ENCODE data around the gene DAB2IP.
"Not testable (repeated sequence)": the region's sequence is repeated elsewhere in the genome, so short reads cannot be mapped to it uniquely, and the experiment has no call there.

DAB2IP gene

DNA sequence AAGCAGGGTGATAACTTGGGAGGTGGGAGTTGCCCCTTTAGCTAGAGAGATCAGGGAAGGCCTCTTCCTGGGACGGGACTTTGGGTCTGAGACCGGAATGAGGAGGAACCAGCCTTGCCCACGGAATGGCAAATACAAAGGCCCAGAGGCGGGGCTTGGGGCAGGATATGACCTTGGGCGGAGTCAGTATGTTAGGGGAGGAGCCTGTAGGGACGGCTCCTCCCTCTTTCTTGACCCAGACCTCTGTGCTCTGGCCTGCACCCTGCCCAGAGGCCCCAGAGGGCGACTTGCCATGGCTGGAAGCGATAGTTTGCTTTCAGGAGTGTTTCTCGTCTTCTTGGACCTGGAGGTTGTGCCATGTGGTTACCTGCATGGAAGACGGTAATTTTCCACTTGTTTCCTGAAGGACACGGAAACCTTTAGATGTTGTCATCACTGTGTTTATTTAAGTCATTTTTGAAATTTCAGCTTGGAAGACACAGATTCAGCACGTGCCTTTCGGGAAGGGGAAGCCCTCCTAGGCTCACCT, 85.6 kb downstream of the DAB2IP start:
- no peak overlapping the region for H3K4me3 Mint-ChIP-seq
- H3K27me3 Mint-ChIP-seq, result peaks cover 20% of the 10 kb centered on the region
- DNase-seq (ENCODE audit: low spot score in 2 of 2) (no peak), ATAC-seq (replicated peaks; ENCODE audit: extremely low read depth, poor library complexity, severe bottlenecking) (no peak)
- H3K9me3 Mint-ChIP-seq, result no peaks in the 10 kb centered on the region
- H3K36me3 Mint-ChIP-seq (ENCODE audit: insufficient read depth), result no peaks in the 10 kb centered on the region
- H3K27ac Mint-ChIP-seq (ENCODE audit: low read depth), result no peak overlapping the region
- H3K4me1 Mint-ChIP-seq, result peaks cover 34% of the 10 kb centered on the region

DNA sequence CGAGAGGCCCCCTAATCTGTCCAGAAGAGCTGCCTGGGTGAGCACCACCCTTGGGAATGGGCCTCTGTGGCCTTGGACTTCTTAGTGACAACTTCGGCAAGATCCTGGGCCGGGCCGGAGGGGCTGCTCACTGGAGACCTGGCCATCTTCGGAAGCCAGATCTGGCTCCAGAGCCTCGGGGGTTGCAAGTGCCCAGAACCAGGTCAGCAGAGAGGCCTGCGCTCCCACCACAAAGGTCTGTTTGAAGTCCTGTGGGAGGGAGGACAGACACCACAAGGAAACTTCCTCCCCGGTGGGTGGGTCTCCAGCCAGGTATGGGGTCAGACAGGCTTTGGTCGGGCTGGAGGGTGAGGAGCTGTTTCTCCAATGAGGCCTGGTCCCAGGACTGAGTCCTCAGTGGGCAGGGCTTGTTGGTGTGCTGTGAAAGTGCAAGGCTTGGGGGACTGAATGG, 86.1 kb downstream of the DAB2IP start:
- no peak for DNase-seq (ENCODE audit: low spot score in 2 of 2)
- peaks cover 29% of the 10 kb centered on the region for H3K4me1 Mint-ChIP-seq
- H3K36me3 Mint-ChIP-seq (ENCODE audit: insufficient read depth), result no peaks in the 10 kb centered on the region
- no peak for ATAC-seq (replicated peaks; ENCODE audit: extremely low read depth, poor library complexity, severe bottlenecking)
- peaks cover 20% of the 10 kb centered on the region for H3K27me3 Mint-ChIP-seq
- H3K4me3 Mint-ChIP-seq, result no peak overlapping the region
- no peaks in the 10 kb centered on the region for H3K9me3 Mint-ChIP-seq
- no peak overlapping the region for H3K27ac Mint-ChIP-seq (ENCODE audit: low read depth)

DNA sequence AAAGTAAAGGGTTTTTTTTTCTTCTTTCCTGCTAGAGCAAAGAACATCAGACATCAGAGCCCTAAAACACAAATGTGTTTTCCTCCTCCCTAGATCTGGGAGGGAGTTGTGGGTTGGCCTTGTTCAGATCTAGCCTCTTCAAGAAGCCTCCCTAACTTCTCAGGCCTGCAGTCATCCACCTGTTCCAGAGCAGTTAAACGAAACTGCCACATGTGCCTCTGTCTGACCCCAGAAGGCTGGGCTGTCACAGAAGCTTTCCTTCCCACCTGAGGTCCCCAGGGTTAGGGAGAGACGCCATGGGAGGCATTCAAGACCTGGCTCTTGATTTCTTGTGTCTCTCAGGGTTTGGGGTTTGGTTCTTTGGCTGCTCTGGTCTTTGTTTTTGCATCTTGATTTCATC, 87.0 kb downstream of the DAB2IP start:
- DNase-seq (ENCODE audit: low spot score in 2 of 2) (no peak), ATAC-seq (replicated peaks; ENCODE audit: extremely low read depth, poor library complexity, severe bottlenecking) (no peak)
- Mint-ChIP-seq H3K36me3 (ENCODE audit: insufficient read depth) (peaks cover 2% of the 10 kb centered on the region), H3K27ac (ENCODE audit: low read depth) (no peak overlapping the region), H3K4me1 (peaks cover 20% of the 10 kb centered on the region), H3K4me3 (no peak overlapping the region), H3K9me3 (no peaks in the 10 kb centered on the region), H3K27me3 (peaks cover 20% of the 10 kb centered on the region)

DNA sequence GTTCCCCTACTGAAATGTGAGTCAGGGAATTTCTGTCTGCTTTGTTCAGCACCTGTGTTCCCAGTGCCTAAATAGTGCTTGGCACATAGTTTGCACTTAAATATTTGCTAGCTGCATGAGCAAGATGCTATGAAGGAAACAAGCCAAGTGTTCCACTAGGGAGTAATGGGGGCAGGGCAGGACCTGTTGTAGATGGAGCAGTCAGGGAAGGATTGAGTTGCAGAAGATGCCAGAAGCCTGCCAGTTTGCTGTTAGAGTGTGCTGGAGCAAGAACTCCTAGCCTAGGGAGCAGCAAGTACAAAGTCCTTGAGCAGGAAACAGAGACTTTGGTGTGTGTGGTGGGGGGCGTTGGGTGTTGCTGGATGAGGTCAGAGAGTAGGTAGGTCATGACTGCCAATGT, 87.5 kb downstream of the DAB2IP start:
- no peaks in the 10 kb centered on the region for H3K9me3 Mint-ChIP-seq
- no peak overlapping the region for H3K27ac Mint-ChIP-seq (ENCODE audit: low read depth)
- DNase-seq (ENCODE audit: low spot score in 2 of 2) (no peak), ATAC-seq (replicated peaks; ENCODE audit: extremely low read depth, poor library complexity, severe bottlenecking) (no peak)
- H3K4me1 Mint-ChIP-seq, result peaks cover 17% of the 10 kb centered on the region
- H3K4me3 Mint-ChIP-seq, result no peak overlapping the region
- H3K36me3 Mint-ChIP-seq (ENCODE audit: insufficient read depth), result peaks cover 2% of the 10 kb centered on the region
- peaks cover 20% of the 10 kb centered on the region for H3K27me3 Mint-ChIP-seq

DNA sequence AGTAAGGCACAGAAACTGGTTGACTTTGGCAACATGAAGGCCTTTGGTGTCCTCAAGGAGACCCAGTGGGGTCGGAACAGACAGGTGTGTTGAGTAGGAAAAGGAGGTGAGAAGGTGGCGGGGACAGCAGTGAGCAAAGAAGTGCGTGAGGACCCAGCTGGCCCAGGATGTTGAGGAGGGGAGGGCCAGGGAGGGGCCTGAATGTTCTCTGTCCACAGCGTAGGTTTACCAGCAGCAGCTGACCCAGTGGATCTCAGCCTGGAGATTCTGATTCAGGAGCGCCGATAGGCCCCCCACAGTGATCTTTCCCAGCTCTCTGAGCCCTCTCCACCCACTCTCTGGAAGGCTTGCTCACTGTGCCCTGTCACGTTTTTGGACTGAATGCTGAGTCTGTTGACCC, 88.5 kb downstream of the DAB2IP start:
- peaks cover 2% of the 10 kb centered on the region for H3K36me3 Mint-ChIP-seq (ENCODE audit: insufficient read depth)

DNA sequence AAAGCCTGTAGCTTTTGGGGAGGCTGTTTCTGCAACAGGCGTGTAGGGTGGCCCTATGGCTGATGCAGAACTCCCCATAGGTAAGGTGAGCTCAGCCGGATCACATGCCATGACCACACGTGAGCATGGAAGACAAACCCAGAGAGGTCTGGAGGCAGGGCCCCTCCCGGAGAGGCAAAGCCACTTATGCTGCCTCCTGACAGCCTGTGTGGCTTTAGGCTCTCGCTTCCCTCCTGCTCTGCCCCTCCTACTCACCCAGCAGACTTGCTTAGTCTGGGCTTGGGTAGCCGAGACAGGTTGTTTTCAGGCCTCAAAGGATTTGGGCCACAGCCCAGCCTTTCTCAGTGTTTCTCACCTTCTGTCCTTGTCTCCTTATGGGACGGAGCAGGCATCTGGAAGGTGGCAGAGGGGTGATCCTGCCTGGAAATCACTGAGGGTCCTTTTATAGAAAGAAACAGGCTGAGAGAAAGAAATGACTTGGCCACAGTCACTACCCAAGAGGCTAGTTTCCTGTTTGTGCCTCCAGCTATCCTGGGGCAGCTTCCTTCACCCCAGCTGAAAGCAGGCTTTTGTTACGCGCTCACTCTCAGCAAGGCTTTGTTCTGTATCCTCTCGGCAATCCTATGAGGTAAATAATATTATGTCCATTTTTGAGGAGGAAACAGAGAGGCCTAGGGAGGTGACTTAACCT, 89.9 kb downstream of the DAB2IP start:
- DNase-seq (ENCODE audit: low spot score in 2 of 2) (no peak), ATAC-seq (replicated peaks; ENCODE audit: extremely low read depth, poor library complexity, severe bottlenecking) (no peak)
- Mint-ChIP-seq H3K27me3 (peaks cover under 1% of the 10 kb centered on the region), H3K4me1 (peaks cover 7% of the 10 kb centered on the region), H3K4me3 (no peak overlapping the region), H3K36me3 (ENCODE audit: insufficient read depth) (peaks cover 2% of the 10 kb centered on the region), H3K9me3 (no peaks in the 10 kb centered on the region), H3K27ac (ENCODE audit: low read depth) (no peak overlapping the region)

More for the DNA sequence above, 88.5 kb downstream of the DAB2IP start:
- Mint-ChIP-seq H3K9me3 (no peaks in the 10 kb centered on the region), H3K4me1 (peaks cover 10% of the 10 kb centered on the region), H3K27ac (ENCODE audit: low read depth) (no peak overlapping the region), H3K27me3 (peaks cover 14% of the 10 kb centered on the region), H3K4me3 (no peak overlapping the region)
- DNase-seq (ENCODE audit: low spot score in 2 of 2), result no peak
- ATAC-seq (replicated peaks; ENCODE audit: extremely low read depth, poor library complexity, severe bottlenecking), result no peak

DNA sequence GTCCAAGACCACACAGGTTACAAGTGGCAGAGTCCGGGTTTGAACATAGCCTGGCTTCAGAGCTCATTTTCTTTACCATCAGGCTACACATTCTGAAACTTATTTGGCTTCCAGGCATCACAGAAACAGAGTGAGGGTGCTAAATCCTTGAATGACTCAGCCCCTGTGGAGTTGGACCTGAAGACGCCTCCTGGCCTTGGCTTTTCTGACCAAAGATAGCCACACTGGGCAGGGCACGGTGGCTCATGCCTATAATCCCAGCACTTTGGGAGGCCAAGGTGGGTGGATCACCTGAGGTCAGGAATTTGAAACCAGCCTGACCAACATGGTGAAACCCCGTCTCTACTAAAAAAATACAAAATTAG, 90.5 kb downstream of the DAB2IP start:
- DNase-seq (ENCODE audit: low spot score in 2 of 2); H3K36me3 Mint-ChIP-seq (ENCODE audit: insufficient read depth); H3K9me3 Mint-ChIP-seq; ATAC-seq (replicated peaks; ENCODE audit: extremely low read depth, poor library complexity, severe bottlenecking); H3K27ac Mint-ChIP-seq (ENCODE audit: low read depth); H3K4me3 Mint-ChIP-seq; H3K27me3 Mint-ChIP-seq: not testable (repeated sequence)
- H3K4me1 Mint-ChIP-seq, result peaks cover 13% of the 10 kb centered on the region

DNA sequence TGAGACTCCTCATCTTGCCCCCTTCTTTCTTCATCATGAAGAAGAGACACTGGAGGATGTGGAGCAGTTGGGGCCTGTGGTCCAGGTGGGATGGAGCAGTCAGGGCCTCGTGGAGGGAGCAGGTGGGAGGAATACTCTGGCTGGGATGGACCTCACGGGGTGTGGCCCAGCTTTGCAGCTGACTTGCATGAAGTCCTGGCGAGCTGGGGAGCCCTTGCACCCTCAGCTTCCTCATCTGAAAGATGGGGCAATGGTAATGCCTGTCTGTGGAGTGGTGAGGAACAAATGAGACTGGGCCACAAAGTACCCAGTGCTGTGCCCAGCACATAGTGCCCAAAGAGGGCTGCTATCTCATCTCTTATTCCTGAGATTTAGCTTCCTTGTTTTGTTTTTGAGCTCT, 91.5 kb downstream of the DAB2IP start:
- Mint-ChIP-seq H3K27ac (ENCODE audit: low read depth) (no peak overlapping the region), H3K36me3 (ENCODE audit: insufficient read depth) (peaks cover 2% of the 10 kb centered on the region), H3K9me3 (no peaks in the 10 kb centered on the region), H3K4me1 (peaks cover 20% of the 10 kb centered on the region), H3K4me3 (no peak overlapping the region), H3K27me3 (no peaks in the 10 kb centered on the region)
- no peak for ATAC-seq (replicated peaks; ENCODE audit: extremely low read depth, poor library complexity, severe bottlenecking)
- DNase-seq (ENCODE audit: low spot score in 2 of 2), result no peak

DNA sequence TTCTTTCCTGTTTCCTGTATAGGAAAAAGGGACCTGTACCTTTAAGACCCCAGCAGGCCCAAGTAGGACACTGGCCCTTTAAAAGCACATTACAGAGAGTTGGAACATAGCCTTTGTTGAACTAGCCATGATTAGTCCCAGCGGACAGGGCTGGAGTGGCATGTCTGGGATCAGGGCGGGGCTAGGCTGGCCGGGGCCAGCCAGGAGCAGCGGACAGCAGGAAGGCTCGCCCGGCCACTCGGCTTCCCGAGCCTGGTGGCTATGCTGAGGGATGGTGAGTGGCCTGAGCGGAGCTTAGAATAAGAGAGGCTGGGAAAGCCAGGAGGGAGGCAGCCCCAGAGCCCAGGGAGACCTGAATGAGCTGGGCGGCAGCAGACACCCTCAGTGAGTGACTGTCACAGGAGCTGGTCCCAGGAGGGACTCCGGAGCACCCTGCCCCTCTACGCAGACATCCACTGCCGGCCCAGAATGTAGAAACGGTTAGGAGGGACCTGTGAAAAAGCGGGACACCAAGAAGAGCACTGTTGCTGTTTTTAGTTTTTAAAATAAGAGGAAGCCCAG, 92.1 kb downstream of the DAB2IP start:
- Mint-ChIP-seq H3K36me3 (ENCODE audit: insufficient read depth) (peaks cover 2% of the 10 kb centered on the region), H3K9me3 (no peaks in the 10 kb centered on the region), H3K4me1 (peaks cover 25% of the 10 kb centered on the region), H3K4me3 (no peak overlapping the region), H3K27ac (ENCODE audit: low read depth) (no peak overlapping the region), H3K27me3 (no peaks in the 10 kb centered on the region)
- ATAC-seq (replicated peaks; ENCODE audit: extremely low read depth, poor library complexity, severe bottlenecking) (no peak), DNase-seq (ENCODE audit: low spot score in 2 of 2) (no peak)

DNA sequence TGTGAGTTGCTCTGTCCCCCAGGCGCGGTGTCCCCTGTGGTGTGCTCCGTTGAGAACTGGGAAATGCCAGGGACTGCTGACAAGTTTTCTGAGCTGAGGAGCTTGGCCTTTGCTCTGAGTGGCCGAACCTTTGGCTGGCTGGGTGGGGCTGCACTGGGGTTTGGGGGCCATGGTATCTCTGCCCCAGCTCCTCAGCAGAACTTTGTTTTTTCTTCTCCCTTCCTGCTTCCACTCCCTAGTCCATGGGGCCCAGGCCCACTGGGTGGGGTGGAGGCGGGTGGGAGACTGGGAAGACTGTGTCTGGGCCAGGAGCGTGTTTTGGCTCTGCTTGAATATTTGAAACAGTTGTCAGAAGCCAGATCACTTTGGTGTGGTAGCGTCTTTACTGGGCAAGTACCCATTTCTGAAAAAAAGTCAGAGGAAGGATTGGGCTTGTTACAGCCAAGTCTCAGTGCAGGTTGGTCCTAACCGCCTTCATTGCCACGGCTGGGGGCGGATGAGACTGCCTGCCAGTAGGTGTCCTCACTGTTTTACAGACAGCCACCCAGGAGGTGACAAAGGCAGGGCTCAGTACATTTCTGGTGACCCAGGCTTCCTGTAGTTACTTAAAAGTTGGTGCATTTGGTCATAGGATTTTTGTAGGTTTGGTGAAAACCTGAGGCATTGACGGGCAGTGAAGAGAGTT, 92.7 kb downstream of the DAB2IP start:
- Mint-ChIP-seq H3K36me3 (ENCODE audit: insufficient read depth) (peaks cover 2% of the 10 kb centered on the region), H3K4me3 (no peak overlapping the region), H3K4me1 (peaks cover 29% of the 10 kb centered on the region), H3K27ac (ENCODE audit: low read depth) (no peak overlapping the region), H3K9me3 (no peaks in the 10 kb centered on the region), H3K27me3 (no peaks in the 10 kb centered on the region)
- ATAC-seq (replicated peaks; ENCODE audit: extremely low read depth, poor library complexity, severe bottlenecking) (peak; percentile 61), DNase-seq (ENCODE audit: low spot score in 2 of 2) (peak in 1 of 2 donors; percentile 28)

DNA sequence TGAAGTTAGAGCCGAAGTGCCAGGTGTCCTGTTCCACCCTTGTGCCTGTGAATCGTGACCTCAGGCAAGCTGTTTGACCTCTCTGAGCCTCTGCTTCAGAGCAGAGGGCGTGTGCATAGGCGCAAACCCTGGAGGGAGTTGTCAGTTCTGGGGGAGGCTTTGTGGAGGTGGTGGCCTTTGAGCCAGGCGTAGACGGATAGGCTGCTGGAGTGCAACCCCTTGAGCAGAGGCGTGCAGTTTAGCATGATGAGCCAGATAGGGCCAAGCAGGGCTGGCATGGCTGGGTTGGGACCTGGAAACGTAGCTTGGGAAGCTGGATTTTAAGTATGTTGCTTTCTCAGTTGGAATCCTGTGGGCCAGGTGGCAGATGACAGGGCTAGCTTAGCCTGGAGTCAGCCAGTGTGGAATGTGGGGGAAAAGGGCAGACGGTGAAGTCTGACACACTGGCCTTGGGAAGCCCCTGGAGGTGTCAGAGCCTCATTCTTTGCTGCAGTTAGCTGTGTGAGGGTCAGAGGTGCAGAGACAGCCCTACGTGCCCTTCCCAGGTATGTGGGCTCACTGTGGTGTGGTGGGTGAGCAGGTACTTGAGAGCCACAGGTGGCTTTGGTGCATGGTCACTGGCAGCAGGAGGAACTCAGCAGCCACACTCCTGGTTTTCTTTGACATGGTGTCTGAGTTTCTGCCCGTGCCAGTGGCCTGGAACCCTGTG, 93.4 kb downstream of the DAB2IP start:
- Mint-ChIP-seq H3K9me3 (no peaks in the 10 kb centered on the region), H3K27me3 (no peaks in the 10 kb centered on the region), H3K27ac (ENCODE audit: low read depth) (no peak overlapping the region), H3K4me1 (peaks cover 29% of the 10 kb centered on the region), H3K36me3 (ENCODE audit: insufficient read depth) (peaks cover 2% of the 10 kb centered on the region), H3K4me3 (no peak overlapping the region)
- DNase-seq (ENCODE audit: low spot score in 2 of 2) (no peak), ATAC-seq (replicated peaks; ENCODE audit: extremely low read depth, poor library complexity, severe bottlenecking) (no peak)

DNA sequence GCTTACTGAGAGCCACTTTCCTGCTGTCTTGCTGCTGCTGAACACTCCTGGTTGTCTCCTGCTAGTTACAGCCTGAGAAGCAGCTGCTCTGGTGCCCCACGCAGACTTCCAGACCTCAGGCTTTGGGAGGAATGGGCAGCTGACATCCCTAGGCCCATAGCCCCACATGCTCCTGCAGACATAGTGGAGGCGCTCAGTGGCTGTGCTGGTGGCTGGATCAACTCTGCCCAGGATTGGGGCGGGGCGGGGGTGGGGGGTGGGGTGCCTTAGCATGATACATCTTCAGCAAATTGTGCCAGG, 93.9 kb downstream of the DAB2IP start:
- no peaks in the 10 kb centered on the region for H3K27me3 Mint-ChIP-seq
- H3K4me3 Mint-ChIP-seq, result no peak overlapping the region
- DNase-seq (ENCODE audit: low spot score in 2 of 2), result no peak
- ATAC-seq (replicated peaks; ENCODE audit: extremely low read depth, poor library complexity, severe bottlenecking), result no peak
- H3K27ac Mint-ChIP-seq (ENCODE audit: low read depth), result no peak overlapping the region
- H3K36me3 Mint-ChIP-seq (ENCODE audit: insufficient read depth), result peaks cover 2% of the 10 kb centered on the region
- H3K9me3 Mint-ChIP-seq, result no peaks in the 10 kb centered on the region
- H3K4me1 Mint-ChIP-seq, result peaks cover 29% of the 10 kb centered on the region

Measured in central memory CD8-positive, alpha-beta T cell (primary cell).